ENCODE data around the gene SCRN1. TPM values are rescaled to one million over a fixed set of nuclear protein-coding genes. Genes with fewer than 3 reads are reported as not detected.

SCRN1 gene
- total RNA-seq, 2 experiments from 2014 or later = 37.1 to 62.7 TPM

DNA sequence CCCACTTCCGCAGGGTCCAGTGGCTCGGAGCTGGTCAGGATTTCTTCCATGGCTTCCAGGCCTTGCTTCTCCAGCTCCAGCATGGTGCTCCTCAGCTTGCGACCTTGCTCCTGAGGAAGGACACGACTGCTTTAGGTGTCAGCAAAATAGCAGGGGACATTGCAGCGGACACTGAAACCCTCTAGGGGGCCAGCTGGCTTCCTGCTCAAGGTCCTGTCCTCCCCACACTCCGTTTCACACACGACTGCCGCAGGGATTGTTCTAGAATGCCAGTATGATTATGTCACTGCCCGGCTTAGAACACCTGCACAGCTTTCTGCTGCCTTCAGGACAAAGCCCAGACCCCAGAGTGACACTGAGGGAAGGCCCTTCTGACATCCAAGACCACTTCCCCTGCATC lies 65.6 kb downstream of the SCRN1 start:
- H3K27ac ChIP-seq (ENCODE audit: low read depth, low read length, poor library complexity, severe bottlenecking) = no peak overlapping the region
- H3K4me3 ChIP-seq (ENCODE audit: low read depth, low read length, poor library complexity, severe bottlenecking) = no peak overlapping the region
- no peaks in the 10 kb centered on the region for H4K20me1 ChIP-seq (ENCODE audit: insufficient read depth, low read length)
- no peak for DNase-seq (ENCODE audit: low spot score)
- H3K9me2 ChIP-seq (ENCODE audit: insufficient read depth, low read length) = no peaks in the 10 kb centered on the region
- no peaks in the 10 kb centered on the region for H3K4me1 ChIP-seq (ENCODE audit: insufficient read depth, low read length, poor library complexity, severe bottlenecking)
- no peak overlapping the region for H2AFZ ChIP-seq (ENCODE audit: low read length)
- peaks cover 47% of the 10 kb centered on the region for H3K36me3 ChIP-seq (ENCODE audit: insufficient read depth, low read length)
- H3K9me3 ChIP-seq (ENCODE audit: low read length) = no peaks in the 10 kb centered on the region
- no peak for TF ChIP-seq EZH2phosphoT487 (IDR thresholded peaks at IDR 0.05; ENCODE audit: borderline replicate concordance, low read depth, low read length)
- TF ChIP-seq, protein P1, sequence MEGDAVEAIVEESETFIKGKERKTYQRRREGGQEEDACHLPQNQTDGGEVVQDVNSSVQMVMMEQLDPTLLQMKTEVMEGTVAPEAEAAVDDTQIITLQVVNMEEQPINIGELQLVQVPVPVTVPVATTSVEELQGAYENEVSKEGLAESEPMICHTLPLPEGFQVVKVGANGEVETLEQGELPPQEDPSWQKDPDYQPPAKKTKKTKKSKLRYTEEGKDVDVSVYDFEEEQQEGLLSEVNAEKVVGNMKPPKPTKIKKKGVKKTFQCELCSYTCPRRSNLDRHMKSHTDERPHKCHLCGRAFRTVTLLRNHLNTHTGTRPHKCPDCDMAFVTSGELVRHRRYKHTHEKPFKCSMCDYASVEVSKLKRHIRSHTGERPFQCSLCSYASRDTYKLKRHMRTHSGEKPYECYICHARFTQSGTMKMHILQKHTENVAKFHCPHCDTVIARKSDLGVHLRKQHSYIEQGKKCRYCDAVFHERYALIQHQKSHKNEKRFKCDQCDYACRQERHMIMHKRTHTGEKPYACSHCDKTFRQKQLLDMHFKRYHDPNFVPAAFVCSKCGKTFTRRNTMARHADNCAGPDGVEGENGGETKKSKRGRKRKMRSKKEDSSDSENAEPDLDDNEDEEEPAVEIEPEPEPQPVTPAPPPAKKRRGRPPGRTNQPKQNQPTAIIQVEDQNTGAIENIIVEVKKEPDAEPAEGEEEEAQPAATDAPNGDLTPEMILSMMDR (conservative IDR thresholded peaks at IDR 0.05; ENCODE audit: low read length) = no peak
- H3K4me2 ChIP-seq (ENCODE audit: low read length) = no peak overlapping the region
- CTCF ChIA-PET (ENCODE audit: unreplicated experiment) = no interaction called here
- POLR2A ChIA-PET = no interaction called here
- intact Hi-C loops (cut with micrococcal nuclease; ENCODE audit: unreplicated experiment) = loop anchor here (5.0 kb wide), 1 partner anchor 138 kb away; no protein-coding TSS in a partner anchor
- BruUV-seq (replicated peaks) = no TSS peak
- no peaks in the 10 kb centered on the region for H3K79me2 ChIP-seq (ENCODE audit: insufficient read depth, low read depth, low read length)

DNA sequence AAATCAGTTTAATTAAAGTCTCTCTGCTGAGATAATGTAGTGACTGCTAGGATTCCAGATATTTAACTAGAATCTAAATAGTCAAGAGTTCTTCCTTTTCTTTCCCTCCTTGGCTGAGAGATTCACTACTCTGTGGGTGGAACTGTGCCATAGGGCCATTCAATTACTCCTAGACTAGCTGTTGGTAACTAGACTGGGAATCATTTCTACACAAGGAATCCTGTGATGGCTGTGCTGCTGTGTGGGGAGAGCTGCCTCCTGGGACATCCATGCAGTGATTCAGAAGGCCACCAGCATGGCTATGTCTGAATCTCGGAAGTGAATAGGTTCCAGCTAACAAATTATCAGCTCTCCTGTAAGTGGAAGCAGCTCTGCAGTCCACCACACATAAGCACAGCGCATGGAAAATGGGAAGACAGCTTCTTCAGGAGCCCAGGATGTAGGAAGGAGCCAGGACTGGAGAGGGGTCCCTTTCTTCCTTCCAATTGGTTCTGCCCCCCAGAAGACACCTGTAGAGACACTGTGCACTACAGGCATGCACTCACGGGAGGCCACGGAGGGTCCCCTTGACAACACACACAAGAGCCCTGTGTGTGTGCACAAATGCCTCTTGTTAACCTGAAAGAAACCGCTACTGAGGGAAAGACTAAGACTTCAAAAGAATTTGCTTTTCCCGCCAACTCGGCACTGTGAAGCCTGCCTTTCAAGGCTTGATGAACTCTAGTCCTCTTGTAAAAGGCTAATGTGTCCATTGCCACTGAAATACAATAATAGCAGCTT lies 66.5 kb downstream of the SCRN1 start:
- ChIA-PET CTCF (ENCODE audit: unreplicated experiment) (interaction anchor here (1.3 kb wide), 1 partner anchor 138 kb away, joined by 3 read pairs; no protein-coding TSS in a partner anchor), POLR2A (interaction anchor here (0.5 kb wide), 1 partner anchor 838 kb away, joined by 3 read pairs; no protein-coding TSS in a partner anchor)
- no peak for DNase-seq (ENCODE audit: low spot score)
- no peak overlapping the region for H3K27ac ChIP-seq (ENCODE audit: low read depth, low read length, poor library complexity, severe bottlenecking)
- no peaks in the 10 kb centered on the region for H4K20me1 ChIP-seq (ENCODE audit: insufficient read depth, low read length)
- H3K9me3 ChIP-seq (ENCODE audit: low read length) = no peaks in the 10 kb centered on the region
- no peaks in the 10 kb centered on the region for H3K9me2 ChIP-seq (ENCODE audit: insufficient read depth, low read length)
- H3K4me1 ChIP-seq (ENCODE audit: insufficient read depth, low read length, poor library complexity, severe bottlenecking) = no peaks in the 10 kb centered on the region
- H3K4me2 ChIP-seq (ENCODE audit: low read length) = no peak overlapping the region
- H2AFZ ChIP-seq (ENCODE audit: low read length) = no peak overlapping the region
- H3K36me3 ChIP-seq (ENCODE audit: insufficient read depth, low read length) = peaks cover 50% of the 10 kb centered on the region
- H3K79me2 ChIP-seq (ENCODE audit: insufficient read depth, low read depth, low read length) = no peaks in the 10 kb centered on the region
- no peak overlapping the region for H3K4me3 ChIP-seq (ENCODE audit: low read depth, low read length, poor library complexity, severe bottlenecking)
- BruUV-seq (replicated peaks) = no TSS peak
- intact Hi-C loops (cut with micrococcal nuclease; ENCODE audit: unreplicated experiment) = loop anchor here (5.0 kb wide), 1 partner anchor 139 kb away; no protein-coding TSS in a partner anchor
- TF ChIP-seq, protein P1 (conservative IDR thresholded peaks at IDR 0.05; ENCODE audit: low read length) = no peak
- no peak for TF ChIP-seq EZH2phosphoT487 (IDR thresholded peaks at IDR 0.05; ENCODE audit: borderline replicate concordance, low read depth, low read length)

Measured in OCI-LY7 (cell line).